Daoy (cell line): ENCODE data around the gene SRA1. TPM values are rescaled to one million over a fixed set of nuclear protein-coding genes. Genes with fewer than 3 reads are reported as not detected.

ENCODE experiments used
- DNase-seq: peaks from one replicate; pipeline ENCODE4 v3.0.0-alpha.2; 2015; ENCODE audit warnings: low read depth
- total RNA-seq: library from RNA; depleted of rRNA; stranded (reverse); fragments of >200 nt; shearing (Covaris generic); gene quantifications from 2 replicates; pipeline ENCODE4 v1.2.3, GENCODE V29; 2014

Gene SRA1
- total RNA-seq, 1 experiment from 2014 or later: 59.0 TPM

GRCh38 chr5:140570488-140570887 is 13.2 kb upstream of the SRA1 start:
- no peak for DNase-seq

DNA sequence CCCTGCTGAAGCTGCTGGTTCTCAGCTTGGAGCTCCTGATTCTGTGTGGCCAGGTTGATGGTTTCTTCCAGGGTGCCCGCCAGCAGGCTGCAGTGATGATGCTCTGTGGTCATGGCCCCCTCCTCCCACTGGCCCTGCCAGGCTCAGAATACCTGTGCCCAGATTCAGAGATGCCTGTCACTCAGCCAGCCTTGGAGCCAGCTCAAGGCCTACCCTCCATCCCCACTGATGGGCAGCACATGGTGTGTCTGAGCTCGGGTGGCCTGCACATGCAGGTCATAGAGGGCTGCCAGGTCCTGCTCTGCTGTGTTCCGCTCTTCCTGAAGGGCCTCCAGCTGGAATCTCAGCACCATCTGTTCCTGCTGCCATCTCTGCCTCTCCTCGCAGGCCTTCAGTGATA is 12.8 kb upstream of the SRA1 start:
- DNase-seq: no peak

DNA sequence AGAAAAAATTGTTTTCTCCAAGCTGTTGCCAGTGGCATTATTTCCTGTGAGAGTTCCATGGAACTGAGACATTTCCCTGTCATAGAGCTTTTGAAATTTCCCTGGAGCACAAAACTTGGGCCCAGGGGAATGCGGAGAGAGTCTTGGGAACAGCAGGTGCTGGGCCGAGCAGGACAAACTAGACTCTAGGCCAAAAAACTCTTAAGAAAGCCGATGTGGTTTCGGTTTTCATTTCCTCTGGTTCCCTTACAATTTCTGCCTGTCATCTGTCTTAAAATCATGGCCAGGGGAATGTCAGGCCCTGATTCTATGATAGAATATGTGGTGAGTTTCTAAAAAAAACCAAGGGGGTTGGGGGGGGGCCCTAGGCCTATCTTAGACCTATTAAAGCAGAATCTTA is 11.9 kb upstream of the SRA1 start:
- DNase-seq: no peak

DNA sequence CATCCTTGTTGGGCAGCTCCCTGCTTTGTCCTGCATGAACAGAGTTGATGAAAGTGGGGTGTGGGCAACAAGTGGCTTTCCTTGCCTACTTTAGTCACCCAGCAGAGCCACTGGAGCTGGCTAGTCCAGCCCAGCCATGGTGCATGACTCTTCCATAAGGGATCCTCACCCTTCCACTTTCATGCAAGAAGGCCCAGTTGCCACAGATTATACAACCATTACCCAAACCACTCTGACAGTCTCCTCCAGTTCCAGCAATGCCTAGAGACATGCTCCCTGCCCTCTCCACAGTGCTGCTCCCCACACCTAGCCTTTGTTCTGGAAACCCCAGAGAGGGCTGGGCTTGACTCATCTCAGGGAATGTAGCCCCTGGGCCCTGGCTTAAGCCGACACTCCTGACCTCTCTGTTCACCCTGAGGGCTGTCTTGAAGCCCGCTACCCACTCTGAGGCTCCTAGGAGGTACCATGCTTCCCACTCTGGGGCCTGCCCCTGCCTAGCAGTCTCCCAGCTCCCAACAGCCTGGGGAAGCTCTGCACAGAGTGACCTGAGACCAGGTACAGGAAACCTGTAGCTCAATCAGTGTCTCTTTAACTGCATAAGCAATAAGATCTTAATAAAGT is 11.3 kb upstream of the SRA1 start:
- no peak for DNase-seq

DNA sequence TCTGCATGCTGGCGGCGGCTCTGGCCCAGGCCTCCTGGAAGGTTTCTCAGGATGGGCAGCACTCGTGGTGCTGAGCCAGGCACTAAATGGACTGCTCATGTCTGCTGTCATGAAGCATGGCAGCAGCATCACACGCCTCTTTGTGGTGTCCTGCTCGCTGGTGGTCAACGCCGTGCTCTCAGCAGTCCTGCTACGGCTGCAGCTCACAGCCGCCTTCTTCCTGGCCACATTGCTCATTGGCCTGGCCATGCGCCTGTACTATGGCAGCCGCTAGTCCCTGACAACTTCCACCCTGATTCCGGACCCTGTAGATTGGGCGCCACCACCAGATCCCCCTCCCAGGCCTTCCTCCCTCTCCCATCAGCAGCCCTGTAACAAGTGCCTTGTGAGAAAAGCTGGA is 10.6 kb upstream of the SRA1 start:
- DNase-seq: no peak

GRCh38 chr5:140567136-140567818 is 10.0 kb upstream of the SRA1 start:
- no peak for DNase-seq

GRCh38 chr5:140566665-140567064 is 9.4 kb upstream of the SRA1 start:
- no peak for DNase-seq

GRCh38 chr5:140565780-140566095 is 8.5 kb upstream of the SRA1 start:
- no peak for DNase-seq

- peak; percentile 37 for DNase-seq
Measured at GRCh38 chr5:140565024-140565779, 7.9 kb upstream of the SRA1 start.

- DNase-seq: peak; percentile 99
Measured at GRCh38 chr5:140564196-140565023, 7.1 kb upstream of the SRA1 start, which contains the start of the genes APBB3 and SLC35A4. Gene APBB3, minus strand, starts transcription at chr5:140564598. Its CDS starts 353 bp downstream, at chr5:140564245. Gene SLC35A4, plus strand, starts transcription at chr5:140564828. Its CDS starts 2,342 bp downstream, at chr5:140567170.

GRCh38 chr5:140563596-140563995 is 6.3 kb upstream of the SRA1 start:
- DNase-seq: no peak

DNA sequence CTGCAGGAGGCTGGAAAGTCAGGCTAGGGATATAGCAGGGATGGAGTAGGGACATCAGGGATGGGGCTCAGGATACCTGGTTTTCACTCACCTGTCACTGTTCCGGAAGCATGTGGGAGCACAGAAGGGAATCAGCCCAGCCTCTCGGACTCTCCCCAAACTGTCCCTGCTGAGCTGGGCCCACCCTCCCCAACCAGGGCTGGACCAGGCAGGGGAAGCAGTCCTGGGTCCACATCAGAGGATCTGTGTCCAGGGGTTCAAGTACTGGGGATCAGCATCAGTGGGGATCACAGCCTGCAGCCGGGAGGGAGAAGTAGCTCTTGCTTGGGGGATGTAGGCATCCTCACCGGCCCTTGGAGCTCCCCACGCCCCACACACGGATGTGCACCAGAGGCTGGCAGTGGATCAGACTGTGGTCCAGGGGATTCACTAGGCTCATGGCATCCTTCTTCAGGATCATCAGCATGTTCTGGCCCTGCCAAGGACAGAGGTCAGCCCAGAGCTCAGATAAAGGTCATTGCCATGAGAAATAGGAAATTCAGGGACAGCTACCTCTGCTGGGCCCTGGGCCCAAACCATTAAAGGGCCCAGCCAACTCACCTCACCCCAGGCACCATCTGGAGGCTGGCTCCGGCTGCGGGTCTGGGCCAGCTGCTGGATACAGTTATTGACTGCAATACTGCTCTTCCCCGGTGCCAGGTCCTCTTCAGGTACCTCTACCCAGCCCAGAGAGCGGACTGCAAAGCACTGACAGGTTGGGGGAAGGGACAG is 4.7 kb upstream of the SRA1 start:
- no peak for DNase-seq

DNA sequence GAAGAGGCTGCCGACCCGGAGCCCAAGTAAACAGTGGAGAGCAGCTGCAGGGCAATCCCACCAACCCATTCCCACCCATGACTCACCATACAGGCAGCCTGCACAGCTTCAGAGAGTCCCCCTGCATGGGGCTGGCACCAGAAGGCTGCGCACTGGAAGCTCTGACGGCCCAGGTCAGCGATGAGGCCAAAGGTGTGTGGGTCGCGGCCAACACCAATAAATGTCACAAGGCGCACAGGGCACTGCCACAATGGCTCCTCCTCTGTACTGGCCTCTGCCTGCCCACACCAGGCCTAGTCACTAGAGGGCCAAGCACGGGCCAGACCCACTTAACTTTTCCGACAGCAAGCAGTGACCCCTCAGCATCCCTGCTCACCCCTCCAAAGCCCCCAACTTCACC is 3.0 kb upstream of the SRA1 start:
- no peak for DNase-seq

DNA sequence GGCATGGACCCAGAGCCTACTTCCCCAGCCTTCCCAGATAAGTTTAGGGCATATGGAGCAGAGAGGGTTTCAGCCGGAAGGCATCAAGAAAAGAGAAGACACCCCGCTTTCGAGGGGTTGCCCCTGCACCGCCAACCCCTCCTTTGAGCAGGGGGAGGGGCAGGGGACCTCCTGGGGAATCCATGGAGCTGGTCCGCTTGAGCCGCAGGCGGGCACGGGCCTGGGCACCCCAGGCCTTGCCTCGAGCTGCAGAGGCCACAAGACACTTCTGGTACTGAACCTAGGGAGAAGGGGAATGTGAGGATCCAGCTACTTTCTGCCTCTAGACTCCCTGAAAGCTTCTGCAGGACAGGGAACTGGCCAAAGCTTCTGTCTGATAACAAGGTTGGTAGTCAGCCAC is 1.3 kb upstream of the SRA1 start:
- no peak for DNase-seq

DNA sequence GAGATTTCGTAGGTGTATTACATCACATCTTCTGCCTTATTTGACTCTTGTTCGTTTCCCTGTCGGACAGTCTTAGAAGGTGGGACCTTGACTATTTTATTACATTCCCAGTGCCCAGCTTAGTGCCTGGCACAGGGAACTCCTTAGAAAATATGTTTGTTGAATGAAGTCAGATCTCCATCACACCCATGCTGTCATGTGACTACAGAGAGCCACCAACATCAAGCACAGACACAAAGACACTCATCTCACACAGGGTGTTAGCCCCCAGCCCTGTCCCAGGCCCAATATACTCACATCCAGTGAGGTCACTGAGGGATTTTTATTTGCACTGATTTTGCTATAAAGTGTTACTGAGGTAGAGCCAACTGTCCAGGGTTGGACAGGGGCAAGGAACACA is 692 bp upstream of the SRA1 start:
- DNase-seq: no peak

DNA sequence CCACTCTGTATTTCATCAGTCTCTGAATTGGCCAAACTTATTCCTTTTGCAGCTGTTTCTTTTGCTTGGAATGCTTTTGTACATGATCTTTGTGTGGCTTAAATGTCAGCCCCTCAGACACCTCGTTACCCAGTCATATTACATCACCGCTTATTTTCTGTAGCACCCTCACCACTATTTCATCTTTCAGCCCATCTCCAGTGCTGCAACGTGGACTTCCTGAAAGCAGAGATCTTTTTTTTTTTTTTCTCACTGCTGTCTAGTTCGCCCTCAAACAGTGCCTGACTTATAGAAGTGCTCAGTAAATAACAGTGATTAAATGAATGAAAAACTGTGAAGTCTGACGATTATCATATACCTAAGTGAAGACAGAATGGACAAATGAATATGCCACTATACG is 835 bp downstream of the SRA1 start:
- no peak for DNase-seq

DNA sequence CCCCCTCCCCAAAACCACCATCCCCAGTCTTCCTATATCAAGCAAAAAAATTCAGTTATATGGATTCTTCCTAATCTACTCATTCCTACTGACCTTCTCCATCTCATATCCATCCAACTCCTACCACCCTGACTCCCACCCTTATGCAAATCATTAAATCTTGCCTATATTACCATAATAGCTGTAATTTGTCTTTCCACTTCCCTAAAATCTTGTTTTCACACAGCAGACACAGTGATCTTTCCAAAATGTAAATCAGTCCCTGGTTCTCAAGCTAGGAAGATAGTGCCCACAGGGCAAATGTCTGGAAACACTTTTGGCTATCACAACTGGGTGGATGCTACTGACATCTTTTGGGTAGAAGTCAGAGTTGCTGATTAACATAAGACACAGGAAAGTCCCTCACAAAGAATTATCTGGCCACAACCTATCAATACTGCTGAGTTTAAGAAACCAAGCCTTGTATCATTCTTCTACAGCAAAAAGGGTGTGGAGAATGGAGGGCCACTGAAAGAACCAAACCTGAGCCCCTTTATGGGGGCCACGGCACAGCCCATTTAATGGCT is 1.4 kb downstream of the SRA1 start:
- no peak for DNase-seq

DNA sequence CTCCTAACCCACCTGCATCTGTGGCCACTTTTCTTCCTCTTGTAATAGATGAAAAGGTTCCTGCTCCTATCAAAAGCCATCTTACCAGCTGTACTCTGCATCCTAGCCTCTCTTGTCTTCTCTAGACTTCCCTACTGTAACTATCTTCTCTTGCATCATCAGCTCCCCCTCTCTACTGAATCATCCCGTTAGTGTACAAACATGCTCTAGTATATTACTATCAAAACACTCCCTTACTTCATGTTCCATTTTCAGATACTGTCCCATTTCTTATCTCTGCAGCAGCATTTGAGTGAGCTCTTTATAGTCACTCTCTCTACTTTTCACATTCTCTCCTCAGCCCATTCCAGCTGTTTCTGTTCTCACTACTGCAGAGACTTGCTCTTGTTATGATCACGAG is 2.8 kb downstream of the SRA1 start:
- DNase-seq: no peak

DNA sequence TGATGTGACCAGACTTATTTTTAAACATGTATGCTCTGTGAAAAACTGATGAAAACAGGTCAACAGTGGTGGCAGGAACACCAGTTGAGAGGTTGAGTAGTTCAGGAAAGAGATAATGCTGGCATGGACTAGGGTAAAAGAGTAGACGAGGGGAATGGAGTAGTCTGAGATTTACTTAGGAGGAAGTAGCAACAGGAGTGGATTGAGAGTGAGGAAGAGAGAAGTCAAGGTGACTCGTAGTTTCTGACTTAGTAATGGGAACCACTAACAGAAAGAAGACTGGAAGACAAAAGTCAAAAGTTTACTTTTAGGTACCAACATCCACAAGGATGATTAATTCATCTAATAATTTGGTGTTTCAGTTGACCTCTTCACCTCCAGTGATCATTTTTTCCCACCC is 3.6 kb downstream of the SRA1 start:
- no peak for DNase-seq

- DNase-seq: no peak
Measured at GRCh38 chr5:140551872-140552271, 5.4 kb downstream of the SRA1 start.
